ENCODE data around the gene SLC35E2B.
"Not testable (repeated sequence)": the region's sequence is repeated elsewhere in the genome, so short reads cannot be mapped to it uniquely, and the experiment has no call there.

DNA sequence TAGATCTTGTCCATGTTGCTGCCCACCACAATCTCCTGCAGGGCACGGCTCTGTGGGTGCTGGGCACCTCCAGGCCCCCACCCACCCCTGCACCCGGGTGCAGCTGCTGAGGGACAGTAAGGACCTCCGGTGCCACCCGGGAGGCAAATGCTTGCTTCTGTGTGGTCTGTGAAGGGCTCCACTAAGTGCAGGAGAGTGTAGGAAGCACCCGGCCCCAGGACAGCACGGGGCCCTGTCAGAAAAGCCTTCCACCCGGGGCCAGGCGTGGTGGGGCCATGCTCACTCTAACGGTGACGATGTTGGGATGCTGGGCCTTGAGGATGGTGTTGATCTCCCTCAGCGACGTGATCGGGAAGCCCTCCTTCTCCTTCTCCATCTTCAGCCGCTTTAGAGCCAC lies 55.1 kb downstream of the SLC35E2B start:
- TF ChIP-seq, protein P1, sequence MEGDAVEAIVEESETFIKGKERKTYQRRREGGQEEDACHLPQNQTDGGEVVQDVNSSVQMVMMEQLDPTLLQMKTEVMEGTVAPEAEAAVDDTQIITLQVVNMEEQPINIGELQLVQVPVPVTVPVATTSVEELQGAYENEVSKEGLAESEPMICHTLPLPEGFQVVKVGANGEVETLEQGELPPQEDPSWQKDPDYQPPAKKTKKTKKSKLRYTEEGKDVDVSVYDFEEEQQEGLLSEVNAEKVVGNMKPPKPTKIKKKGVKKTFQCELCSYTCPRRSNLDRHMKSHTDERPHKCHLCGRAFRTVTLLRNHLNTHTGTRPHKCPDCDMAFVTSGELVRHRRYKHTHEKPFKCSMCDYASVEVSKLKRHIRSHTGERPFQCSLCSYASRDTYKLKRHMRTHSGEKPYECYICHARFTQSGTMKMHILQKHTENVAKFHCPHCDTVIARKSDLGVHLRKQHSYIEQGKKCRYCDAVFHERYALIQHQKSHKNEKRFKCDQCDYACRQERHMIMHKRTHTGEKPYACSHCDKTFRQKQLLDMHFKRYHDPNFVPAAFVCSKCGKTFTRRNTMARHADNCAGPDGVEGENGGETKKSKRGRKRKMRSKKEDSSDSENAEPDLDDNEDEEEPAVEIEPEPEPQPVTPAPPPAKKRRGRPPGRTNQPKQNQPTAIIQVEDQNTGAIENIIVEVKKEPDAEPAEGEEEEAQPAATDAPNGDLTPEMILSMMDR (IDR thresholded peaks at IDR 0.05; ENCODE audit: insufficient read depth, low read depth, low read length) = not testable (repeated sequence)
- TF ChIP-seq EZH2 (IDR thresholded peaks at IDR 0.05; ENCODE audit: insufficient read depth, low read length) = not testable (repeated sequence)
